Epithelial cell of proximal tubule (primary cell): ENCODE measurements around the gene C5AR1. TPM values are rescaled to one million over a fixed set of nuclear protein-coding genes. Genes with fewer than 3 reads are reported as not detected.
"Not testable (repeated sequence)": the region's sequence is repeated elsewhere in the genome, so short reads cannot be mapped to it uniquely, and the experiment has no call there.

Experiments used
- DNase-seq: peaks from one replicate; pipeline ENCODE4 v3.0.0-alpha.2; 2011; ENCODE audit warnings: low read depth
- H3K4me3 ChIP-seq: 2 replicates; pipeline ENCODE4 v1.5.1; 2011; ENCODE audit warnings: low read depth, mild to moderate bottlenecking, low read length
- total RNA-seq: library from RNA; depleted of rRNA; stranded (reverse); fragments of >200 nt; gene quantifications from 2 replicates; pipeline ENCODE4 v1.2.3, GENCODE V29; 2015
- TF ChIP-seq, protein P1 (sequence below): conservative IDR thresholded peaks from 2 replicates; pipeline ENCODE4 v1.5.1; 2012; ENCODE audit warnings: low read depth, mild to moderate bottlenecking, low read length

The C5AR1 gene
- total RNA-seq, 1 donor from 2014 or later, result not detected

GRCh38 chr19:47344425-47344824 lies 34.8 kb downstream of the C5AR1 start:
- H3K4me3 ChIP-seq, result no peak overlapping the region
- TF ChIP-seq, protein P1, sequence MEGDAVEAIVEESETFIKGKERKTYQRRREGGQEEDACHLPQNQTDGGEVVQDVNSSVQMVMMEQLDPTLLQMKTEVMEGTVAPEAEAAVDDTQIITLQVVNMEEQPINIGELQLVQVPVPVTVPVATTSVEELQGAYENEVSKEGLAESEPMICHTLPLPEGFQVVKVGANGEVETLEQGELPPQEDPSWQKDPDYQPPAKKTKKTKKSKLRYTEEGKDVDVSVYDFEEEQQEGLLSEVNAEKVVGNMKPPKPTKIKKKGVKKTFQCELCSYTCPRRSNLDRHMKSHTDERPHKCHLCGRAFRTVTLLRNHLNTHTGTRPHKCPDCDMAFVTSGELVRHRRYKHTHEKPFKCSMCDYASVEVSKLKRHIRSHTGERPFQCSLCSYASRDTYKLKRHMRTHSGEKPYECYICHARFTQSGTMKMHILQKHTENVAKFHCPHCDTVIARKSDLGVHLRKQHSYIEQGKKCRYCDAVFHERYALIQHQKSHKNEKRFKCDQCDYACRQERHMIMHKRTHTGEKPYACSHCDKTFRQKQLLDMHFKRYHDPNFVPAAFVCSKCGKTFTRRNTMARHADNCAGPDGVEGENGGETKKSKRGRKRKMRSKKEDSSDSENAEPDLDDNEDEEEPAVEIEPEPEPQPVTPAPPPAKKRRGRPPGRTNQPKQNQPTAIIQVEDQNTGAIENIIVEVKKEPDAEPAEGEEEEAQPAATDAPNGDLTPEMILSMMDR, result no peak
- DNase-seq, result no peak

DNA sequence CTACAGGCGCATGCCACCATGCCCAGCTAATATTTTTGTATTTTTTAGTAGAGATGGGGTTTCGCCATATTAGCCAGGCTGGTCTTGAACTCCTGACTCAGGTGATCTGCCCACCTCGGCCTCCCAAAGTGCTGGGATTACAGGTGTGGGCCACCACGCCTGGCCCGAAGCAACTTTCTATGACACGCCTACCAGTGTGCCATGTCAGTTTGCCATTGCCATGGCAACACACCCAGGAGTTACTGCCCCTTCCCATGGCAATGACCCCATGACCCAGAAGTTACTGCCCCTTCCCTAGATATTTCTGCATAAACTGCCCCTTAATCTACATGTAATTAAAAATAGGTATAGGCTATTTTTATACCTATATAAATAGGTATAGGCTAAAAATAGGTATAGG lies 36.4 kb downstream of the C5AR1 start:
- H3K4me3 ChIP-seq, DNase-seq: not testable (repeated sequence)

DNA sequence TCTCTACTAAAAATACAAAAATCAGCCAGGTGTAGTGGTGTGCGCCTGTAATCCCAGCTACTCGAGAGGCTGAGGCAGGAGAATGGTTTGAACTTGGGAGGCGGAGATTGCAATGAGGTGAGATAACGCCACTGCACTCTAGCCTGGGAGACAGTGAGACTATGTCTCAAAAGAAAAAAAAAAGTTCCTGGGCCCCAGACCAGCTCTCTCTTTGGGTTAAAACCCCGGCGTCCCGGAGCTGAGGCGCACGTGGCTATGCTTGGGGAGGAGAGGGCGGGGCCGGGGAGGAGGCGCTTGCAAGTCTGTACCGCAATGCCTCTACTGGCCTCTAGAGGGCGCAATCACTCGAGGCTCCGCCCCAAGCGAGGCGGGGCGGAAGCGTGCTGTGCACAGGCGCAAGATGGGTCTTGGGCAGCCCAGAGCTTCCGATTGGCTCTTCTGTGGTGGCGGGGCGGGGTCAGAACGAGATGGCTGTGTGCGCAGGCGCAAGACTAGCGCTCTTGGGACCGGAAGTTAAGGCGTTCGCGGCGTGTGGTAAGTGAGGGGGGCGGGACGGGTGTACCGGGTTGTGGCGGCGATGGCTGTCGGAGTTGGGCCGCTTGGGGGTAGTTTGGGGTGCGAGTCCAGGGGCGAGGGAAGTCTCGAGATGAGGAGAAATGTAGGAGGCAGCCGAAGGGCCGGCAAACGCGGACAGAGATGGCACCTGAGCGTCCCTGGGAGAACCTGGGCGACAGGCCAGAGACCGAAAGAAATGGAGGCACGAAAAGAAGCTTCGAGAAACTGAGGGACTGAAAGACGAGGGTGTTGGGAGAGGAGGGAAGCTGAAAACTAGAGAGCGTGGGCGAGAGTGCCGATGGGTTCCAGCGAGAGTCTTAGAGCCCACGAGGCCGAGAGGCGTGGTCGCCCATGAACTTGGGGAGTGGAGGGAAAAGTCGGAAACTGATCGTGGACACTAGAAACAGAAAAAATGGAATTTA lies 39.4 kb downstream of the C5AR1 start, which contains the start of gene DHX34:
Gene DHX34 (plus strand): TSS at position 497 of the 977 bp plus-strand sequence. CDS start 3,716 bp downstream, outside the sequence.
- TF ChIP-seq, protein P1, result peak; percentile 96

DNA sequence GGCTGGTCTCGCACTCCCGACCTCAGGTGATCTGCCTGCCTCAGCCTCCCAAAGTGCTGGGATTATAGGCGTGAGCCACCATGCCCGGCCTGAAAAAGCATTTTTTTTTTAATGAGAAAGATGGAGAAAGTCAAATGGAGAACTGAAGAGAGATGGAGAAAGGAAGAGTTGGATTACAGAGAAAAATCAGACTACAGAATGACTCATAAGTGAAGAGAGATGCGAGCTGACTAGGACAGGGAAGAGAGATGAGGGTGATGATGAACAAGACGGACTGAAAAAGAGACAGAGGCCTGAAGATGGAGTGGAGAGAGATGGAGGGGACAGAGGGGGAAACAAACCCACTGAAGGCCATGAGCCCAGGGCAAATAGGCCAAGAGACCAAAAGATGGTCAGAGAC lies 41.0 kb downstream of the C5AR1 start:
- TF ChIP-seq, protein P1, result no peak
- no peak for DNase-seq
- H3K4me3 ChIP-seq, result no peak overlapping the region

More for the DNA sequence above, 39.4 kb downstream of the C5AR1 start, which contains the start of gene DHX34:
- peak; percentile 82 for DNase-seq
- peak within 1 kb of the TSS; percentile 92 for H3K4me3 ChIP-seq

GRCh38 chr19:47351548-47351947 lies 41.9 kb downstream of the C5AR1 start:
- TF ChIP-seq, protein P1, result no peak
- H3K4me3 ChIP-seq, result no peak overlapping the region
- DNase-seq, result no peak

DNA sequence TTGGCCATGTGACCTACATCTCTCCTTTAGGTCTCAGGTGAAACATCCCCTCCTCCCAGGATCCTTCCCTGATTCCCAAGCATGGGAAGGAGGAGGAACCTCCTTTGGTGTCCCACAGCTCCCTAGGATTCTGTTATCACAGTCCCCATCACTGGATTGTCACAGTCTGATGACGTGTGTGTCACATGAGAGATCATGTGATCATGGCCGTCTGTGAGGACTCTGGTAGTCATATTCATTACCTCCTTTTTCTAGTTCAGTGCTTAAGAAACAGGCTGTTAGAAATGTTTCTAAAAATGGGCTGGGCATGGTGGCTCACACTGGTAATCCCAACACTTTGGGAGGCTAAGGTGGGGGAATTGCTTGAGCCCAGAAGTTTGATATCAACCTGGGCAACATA lies 42.4 kb downstream of the C5AR1 start:
- TF ChIP-seq, protein P1, result no peak
- no peak overlapping the region for H3K4me3 ChIP-seq
- DNase-seq, result no peak

DNA sequence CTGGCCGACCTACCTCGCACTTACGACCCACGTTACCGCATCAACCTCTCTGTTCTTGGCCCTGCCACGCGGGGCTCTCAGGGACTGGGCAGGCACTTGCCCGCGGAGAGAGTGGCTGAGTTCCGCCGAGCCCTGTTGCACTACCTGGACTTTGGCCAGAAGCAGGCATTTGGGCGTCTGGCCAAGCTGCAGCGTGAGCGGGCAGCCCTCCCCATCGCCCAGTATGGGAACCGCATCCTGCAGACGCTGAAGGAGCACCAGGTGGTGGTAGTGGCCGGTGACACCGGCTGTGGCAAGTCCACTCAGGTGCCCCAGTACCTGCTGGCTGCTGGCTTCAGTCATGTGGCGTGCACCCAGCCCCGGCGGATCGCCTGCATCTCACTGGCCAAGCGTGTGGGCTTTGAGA lies 43.6 kb downstream of the C5AR1 start:
- TF ChIP-seq, protein P1, result no peak
- no peak overlapping the region for H3K4me3 ChIP-seq
- DNase-seq, result no peak
